IPS DF 6.9 (cell line): ENCODE measurements around the gene CCS.

ENCODE experiments used
- DNase-seq: peaks from one replicate; pipeline ENCODE4 v3.0.0-alpha.2; 2013; ENCODE audit warnings: low read depth, low spot score
- H3K27ac ChIP-seq: one replicate; pipeline ENCODE4 v1.5.1; 2013; ENCODE audit warnings: low read length, control low read depth
- H3K27me3 ChIP-seq: 2 replicates; pipeline ENCODE4 v1.6.1; 2013; ENCODE audit warnings: mild to moderate bottlenecking, low read length; ENCODE audit not compliant: control insufficient read depth, insufficient read depth
- H3K36me3 ChIP-seq: 2 replicates; pipeline ENCODE4 v1.6.1; 2013; ENCODE audit warnings: low read length; ENCODE audit not compliant: control insufficient read depth, insufficient read depth
- H3K4me1 ChIP-seq: 2 replicates; pipeline ENCODE4 v1.6.1; 2013; ENCODE audit warnings: low read length; ENCODE audit not compliant: control insufficient read depth, insufficient read depth
- H3K4me3 ChIP-seq: 2 replicates; pipeline ENCODE4 v1.5.1; 2013; ENCODE audit warnings: mild to moderate bottlenecking, low read length
- H3K9me3 ChIP-seq: 2 replicates; pipeline ENCODE4 v1.6.1; 2013; ENCODE audit warnings: low read length, inconsistent platforms; ENCODE audit not compliant: control insufficient read depth, insufficient read depth
- WGBS: extraction: QIAGEN DNeasy Blood & Tissue Kit; methylation state at CpG from one replicate; pipeline ENCODE4 v1.1.7; 2013; ENCODE audit warnings: mixed read lengths, missing lambda C conversion rate; ENCODE audit not compliant: insufficient read length, insufficient coverage; 5-methylcytosine and 5-hydroxymethylcytosine counted together

Gene CCS

GRCh38 chr11:66653123-66653522, 60.1 kb downstream of the CCS start:
- WGBS: no CpG with 5 or more reads among the region's 6 CpGs
- H3K36me3 ChIP-seq: peaks cover 9% of the 10 kb centered on the region; the same call in 1 of the 2 replicates
- H3K4me1 ChIP-seq: no peaks in the 10 kb centered on the region
- no peaks in the 10 kb centered on the region for H3K27me3 ChIP-seq
- no peak for DNase-seq
- H3K27ac ChIP-seq: no peak overlapping the region
- no peaks in the 10 kb centered on the region for H3K9me3 ChIP-seq
- no peak overlapping the region for H3K4me3 ChIP-seq
